Measurements from ENCODE around the gene PARD3. TPM values are rescaled to one million over a fixed set of nuclear protein-coding genes. Genes with fewer than 3 reads are reported as not detected.

PARD3 gene
- total RNA-seq, 1 donor from 2014 or later: 58.7 TPM

GRCh38 chr10:34596351-34596750 lies 218.7 kb downstream of the PARD3 start:
- DNase-seq (ENCODE audit: low spot score): no peak
- Histone ChIP-seq H3K36me3 (no peaks in the 10 kb centered on the region), H3K27ac (no peak overlapping the region), H3K79me2 (ENCODE audit: low read depth) (peaks cover 52% of the 10 kb centered on the region), H3K4me1 (no peaks in the 10 kb centered on the region), H3K4me3 (no peak overlapping the region), H2AFZ (replicated peaks) (no peak overlapping the region), H4K20me1 (ENCODE audit: low read depth) (peaks cover 5% of the 10 kb centered on the region), H3F3A (ENCODE audit: low read depth) (no peaks in the 10 kb centered on the region), H3K27me3 (no peaks in the 10 kb centered on the region), H3K9ac (no peak overlapping the region), H3K4me2 (no peak overlapping the region), H3K9me3 (ENCODE audit: low read depth) (no peaks in the 10 kb centered on the region)
- no peak overlapping the region for H3K4me3 Mint-ChIP-seq
- no peaks in the 10 kb centered on the region for H3K36me3 Mint-ChIP-seq
- H3K9me3 Mint-ChIP-seq: no peaks in the 10 kb centered on the region
- TF ChIP-seq EZH2phosphoT487 (IDR thresholded peaks at IDR 0.05): no peak
- TF ChIP-seq CTCF (IDR thresholded peaks at IDR 0.05): no peak
- TF ChIP-seq EZH2 (IDR thresholded peaks at IDR 0.05): no peak
- H3K27ac Mint-ChIP-seq: no peak overlapping the region
- no peaks in the 10 kb centered on the region for H3K27me3 Mint-ChIP-seq (ENCODE audit: insufficient read depth, low read depth)
- peaks cover 13% of the 10 kb centered on the region for H3K4me1 Mint-ChIP-seq

- Histone ChIP-seq H4K20me1 (ENCODE audit: low read depth) (peaks cover 5% of the 10 kb centered on the region), H3K27me3 (no peaks in the 10 kb centered on the region), H3K79me2 (ENCODE audit: low read depth) (peaks cover 68% of the 10 kb centered on the region), H3F3A (ENCODE audit: low read depth) (no peaks in the 10 kb centered on the region), H3K4me1 (no peaks in the 10 kb centered on the region), H2AFZ (replicated peaks) (no peak overlapping the region), H3K27ac (no peak overlapping the region), H3K9ac (no peak overlapping the region), H3K36me3 (no peaks in the 10 kb centered on the region), H3K4me3 (no peak overlapping the region), H3K4me2 (no peak overlapping the region), H3K9me3 (ENCODE audit: low read depth) (no peaks in the 10 kb centered on the region)
- Mint-ChIP-seq H3K4me3 (no peak overlapping the region), H3K4me1 (peaks cover 13% of the 10 kb centered on the region), H3K27me3 (ENCODE audit: insufficient read depth, low read depth) (peaks cover 4% of the 10 kb centered on the region), H3K27ac (no peak overlapping the region), H3K36me3 (peaks cover 10% of the 10 kb centered on the region), H3K9me3 (peaks cover 10% of the 10 kb centered on the region)
- TF ChIP-seq EZH2phosphoT487 (IDR thresholded peaks at IDR 0.05) (no peak), EZH2 (IDR thresholded peaks at IDR 0.05) (no peak), CTCF (IDR thresholded peaks at IDR 0.05) (no peak)
- DNase-seq (ENCODE audit: low spot score): no peak
Measured at GRCh38 chr10:34593930-34594329, 221.2 kb downstream of the PARD3 start.

GRCh38 chr10:34593374-34593890 lies 221.7 kb downstream of the PARD3 start:
- no peak for TF ChIP-seq CTCF (IDR thresholded peaks at IDR 0.05)
- no peak for TF ChIP-seq EZH2phosphoT487 (IDR thresholded peaks at IDR 0.05)
- no peak for TF ChIP-seq EZH2 (IDR thresholded peaks at IDR 0.05)
- Histone ChIP-seq H3K4me2 (no peak overlapping the region), H3K9ac (no peak overlapping the region), H2AFZ (replicated peaks) (no peak overlapping the region), H3K4me1 (no peaks in the 10 kb centered on the region), H3K36me3 (no peaks in the 10 kb centered on the region), H3K79me2 (ENCODE audit: low read depth) (peaks cover 73% of the 10 kb centered on the region), H3K4me3 (no peak overlapping the region), H3K27ac (no peak overlapping the region), H3K27me3 (no peaks in the 10 kb centered on the region), H3K9me3 (ENCODE audit: low read depth) (no peaks in the 10 kb centered on the region), H4K20me1 (ENCODE audit: low read depth) (peaks cover 5% of the 10 kb centered on the region), H3F3A (ENCODE audit: low read depth) (no peaks in the 10 kb centered on the region)
- Mint-ChIP-seq H3K36me3 (peaks cover 12% of the 10 kb centered on the region), H3K9me3 (peaks cover 12% of the 10 kb centered on the region), H3K4me3 (no peak overlapping the region), H3K27me3 (ENCODE audit: insufficient read depth, low read depth) (peaks cover 4% of the 10 kb centered on the region), H3K4me1 (peaks cover 14% of the 10 kb centered on the region), H3K27ac (no peak overlapping the region)
- no peak for DNase-seq (ENCODE audit: low spot score)

Measured in neural progenitor cell (in vitro differentiated cells).